GM12874 (cell line): ENCODE measurements around the gene SERPINA4.

Experiments
- TF ChIP-seq, protein P1 (sequence below): IDR thresholded peaks from 2 replicates; pipeline ENCODE4 v1.5.1; 2011; ENCODE audit warnings: low read depth, mild to moderate bottlenecking, control low read depth, low read length, moderate library complexity; ENCODE audit not compliant: insufficient read depth

Gene SERPINA4

DNA sequence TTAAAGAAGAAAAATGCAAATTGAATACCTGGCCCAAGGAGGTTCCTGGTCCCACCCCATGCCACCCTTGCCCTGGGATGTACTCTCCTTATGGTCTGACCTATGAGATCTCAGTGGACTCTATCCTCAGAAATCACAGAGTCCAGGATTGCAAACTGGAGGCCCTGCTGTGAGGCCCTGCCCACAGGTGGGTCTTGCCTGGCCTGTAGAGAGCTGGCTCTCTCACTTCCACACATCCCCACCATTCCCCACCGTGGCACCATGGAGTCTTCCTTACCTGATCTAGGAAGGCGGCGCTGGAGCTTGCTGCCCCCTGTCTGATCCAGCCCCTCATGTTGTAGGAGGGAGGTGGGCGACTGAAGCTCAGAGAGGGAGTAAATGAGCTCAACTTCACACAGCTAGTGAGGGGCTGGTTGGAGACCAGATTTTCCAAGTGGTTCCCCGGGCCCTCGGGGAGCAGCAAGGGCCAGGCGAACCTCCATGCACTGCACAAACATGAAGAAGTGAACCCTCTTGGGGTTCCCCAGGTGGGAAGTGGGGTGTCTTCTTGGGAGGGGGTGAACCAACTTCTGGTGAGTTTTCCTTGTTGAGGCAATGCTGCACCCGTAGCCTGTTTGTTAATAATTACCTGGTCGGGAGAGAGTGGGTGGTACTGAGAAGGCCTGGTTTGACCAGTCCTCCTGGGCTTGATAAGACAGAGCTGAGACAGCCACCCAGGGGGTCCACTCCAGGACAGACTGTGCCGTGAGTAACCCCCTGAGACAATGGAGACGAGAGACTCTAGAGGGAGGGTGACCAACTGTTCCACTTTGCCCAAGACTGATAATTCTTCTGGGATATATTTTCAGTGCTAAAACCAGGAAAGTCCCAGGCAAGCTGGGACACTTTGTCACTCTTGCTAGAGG lies at the start of gene SERPINA4:
Gene SERPINA4 (plus strand): TSS at position 692 of the 905 bp plus-strand sequence. CDS start 2,041 bp downstream, outside the sequence.
- TF ChIP-seq, protein P1, sequence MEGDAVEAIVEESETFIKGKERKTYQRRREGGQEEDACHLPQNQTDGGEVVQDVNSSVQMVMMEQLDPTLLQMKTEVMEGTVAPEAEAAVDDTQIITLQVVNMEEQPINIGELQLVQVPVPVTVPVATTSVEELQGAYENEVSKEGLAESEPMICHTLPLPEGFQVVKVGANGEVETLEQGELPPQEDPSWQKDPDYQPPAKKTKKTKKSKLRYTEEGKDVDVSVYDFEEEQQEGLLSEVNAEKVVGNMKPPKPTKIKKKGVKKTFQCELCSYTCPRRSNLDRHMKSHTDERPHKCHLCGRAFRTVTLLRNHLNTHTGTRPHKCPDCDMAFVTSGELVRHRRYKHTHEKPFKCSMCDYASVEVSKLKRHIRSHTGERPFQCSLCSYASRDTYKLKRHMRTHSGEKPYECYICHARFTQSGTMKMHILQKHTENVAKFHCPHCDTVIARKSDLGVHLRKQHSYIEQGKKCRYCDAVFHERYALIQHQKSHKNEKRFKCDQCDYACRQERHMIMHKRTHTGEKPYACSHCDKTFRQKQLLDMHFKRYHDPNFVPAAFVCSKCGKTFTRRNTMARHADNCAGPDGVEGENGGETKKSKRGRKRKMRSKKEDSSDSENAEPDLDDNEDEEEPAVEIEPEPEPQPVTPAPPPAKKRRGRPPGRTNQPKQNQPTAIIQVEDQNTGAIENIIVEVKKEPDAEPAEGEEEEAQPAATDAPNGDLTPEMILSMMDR, result no peak

- TF ChIP-seq, protein P1, result no peak
Measured at GRCh38 chr14:94514351-94514750, 46.9 kb upstream of the SERPINA4 start.

DNA sequence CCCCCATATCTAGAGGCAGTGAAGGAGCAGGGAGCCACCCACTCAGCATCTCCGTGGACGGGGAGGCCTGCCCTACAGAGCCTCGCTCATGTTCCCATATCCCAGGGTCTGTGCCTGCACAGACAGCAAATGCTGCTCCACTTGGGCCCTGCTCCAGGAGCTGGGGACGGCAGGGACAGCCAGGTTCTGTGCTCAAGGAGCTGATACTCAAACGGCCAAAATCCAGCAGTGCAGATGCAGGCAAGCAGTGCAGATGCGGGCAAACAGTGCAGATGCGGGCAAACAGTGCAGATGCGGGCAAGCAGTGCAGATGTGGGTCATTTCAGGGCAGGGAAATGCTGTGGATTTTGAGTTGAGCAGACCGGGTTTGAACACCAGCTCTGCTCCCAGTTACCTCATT lies 45.8 kb upstream of the SERPINA4 start:
- TF ChIP-seq, protein P1, result no peak

GRCh38 chr14:94515856-94516255 lies 45.4 kb upstream of the SERPINA4 start:
- TF ChIP-seq, protein P1, result no peak

DNA sequence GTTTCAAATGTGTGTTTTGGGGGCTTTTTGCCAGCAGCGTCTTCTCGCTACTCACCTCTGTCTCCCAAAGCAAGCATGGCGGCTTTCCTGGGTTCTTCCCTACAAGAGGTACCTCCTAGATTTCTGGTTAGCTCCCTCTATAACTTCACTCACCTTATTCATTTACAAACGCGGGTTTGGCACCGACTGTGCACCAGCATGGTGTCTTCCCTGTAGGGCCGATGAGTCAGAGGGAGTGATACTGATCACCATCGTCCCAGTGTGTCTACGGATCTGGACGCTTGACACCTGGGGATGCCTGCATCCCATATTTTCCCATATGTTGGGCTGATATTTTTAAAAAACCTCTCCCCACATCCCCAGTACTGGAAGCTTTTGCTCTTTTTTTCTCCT lies 44.0 kb upstream of the SERPINA4 start:
- TF ChIP-seq, protein P1, result no peak

DNA sequence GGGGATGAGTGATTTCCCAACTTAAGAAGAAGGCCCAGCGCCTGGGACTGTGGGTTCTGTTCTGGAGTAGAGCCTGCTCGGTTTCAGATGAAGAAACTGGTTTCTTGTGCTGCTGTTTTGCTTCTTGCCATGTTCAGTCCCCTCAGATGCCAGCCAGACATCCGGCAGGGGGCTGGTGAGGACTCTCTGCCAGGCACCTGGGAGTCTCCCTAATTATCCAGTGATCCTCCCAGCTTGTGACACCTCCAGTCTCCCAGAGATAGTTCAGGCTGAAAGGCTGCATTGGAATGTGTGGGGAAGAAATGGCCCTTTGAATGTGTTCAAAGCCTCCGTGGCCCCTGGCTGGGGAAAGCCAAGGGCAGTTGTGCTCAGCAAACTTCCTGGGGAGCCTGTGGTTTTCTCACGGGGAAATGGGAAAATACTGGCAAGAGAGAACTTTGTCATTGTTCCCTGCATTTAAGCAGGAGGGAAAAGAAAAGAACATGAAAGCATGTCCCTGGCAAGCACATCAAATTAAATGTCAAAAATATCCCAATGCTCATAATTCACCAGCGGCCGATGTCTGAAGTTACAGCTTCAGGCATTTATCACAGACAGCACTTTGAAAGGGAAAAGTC lies 43.5 kb upstream of the SERPINA4 start:
- TF ChIP-seq, protein P1, result no peak

DNA sequence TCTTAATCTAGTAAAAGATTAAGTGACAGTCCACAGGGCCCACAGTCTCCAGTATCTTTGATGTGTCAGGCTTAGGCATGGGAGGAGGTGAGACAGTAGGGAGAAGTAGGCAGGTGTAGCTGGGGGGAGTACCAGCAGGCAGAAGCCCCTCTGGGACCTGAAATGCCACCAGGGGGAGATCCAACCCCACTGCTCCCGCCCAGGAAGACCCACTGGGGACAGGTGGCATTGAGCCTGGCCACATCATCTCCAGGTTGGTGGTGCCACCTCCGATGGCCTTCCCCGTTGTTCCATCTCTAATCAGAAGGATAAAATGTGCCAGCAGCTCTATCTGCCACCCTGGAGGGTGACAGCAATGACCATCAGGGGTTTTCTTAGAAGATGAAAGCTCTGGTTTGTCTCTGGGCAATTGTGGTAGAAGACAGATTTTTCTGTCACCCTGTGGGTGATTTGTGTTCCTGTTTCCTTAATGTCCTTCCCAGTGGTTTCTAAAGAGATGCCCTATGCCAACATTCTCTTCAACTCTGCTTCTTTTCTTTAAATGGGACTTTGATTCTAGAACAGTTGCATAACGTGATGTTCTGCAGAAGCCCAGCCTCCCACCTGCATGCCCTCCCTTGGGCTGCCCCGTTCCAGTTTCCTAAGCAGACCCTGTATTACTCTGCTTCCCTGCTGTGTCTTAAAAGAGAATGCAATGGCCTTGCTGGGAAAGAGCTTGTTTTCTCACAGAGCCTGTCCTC lies 39.7 kb upstream of the SERPINA4 start:
- TF ChIP-seq, protein P1, result no peak
